ELF-1 (cell line): ENCODE data around the gene PPAN.

Experiments
- DNase-seq: peaks from one replicate; pipeline ENCODE4 v3.0.0-alpha.2; 2016; ENCODE audit warnings: low read depth, low spot score

Gene PPAN

GRCh38 chr19:10113964-10114650 lies 7.9 kb downstream of the PPAN start:
- DNase-seq, result peak; percentile 62

GRCh38 chr19:10114651-10115391 lies 8.7 kb downstream of the PPAN start:
- peak; percentile 39 for DNase-seq

- DNase-seq, result no peak
Measured at GRCh38 chr19:10115392-10116084, 9.4 kb downstream of the PPAN start.

- no peak for DNase-seq
Measured at GRCh38 chr19:10116085-10116865, 10.1 kb downstream of the PPAN start.

- no peak for DNase-seq
Measured at GRCh38 chr19:10116866-10117616, 10.9 kb downstream of the PPAN start.

- no peak for DNase-seq
Measured at GRCh38 chr19:10118960-10119359, 12.8 kb downstream of the PPAN start.

- DNase-seq, result no peak
Measured at GRCh38 chr19:10120538-10121189, 14.5 kb downstream of the PPAN start.

GRCh38 chr19:10122045-10122444 lies 15.9 kb downstream of the PPAN start:
- DNase-seq, result no peak

GRCh38 chr19:10124429-10124828 lies 18.3 kb downstream of the PPAN start:
- DNase-seq, result no peak

GRCh38 chr19:10126213-10126639 lies 20.1 kb downstream of the PPAN start:
- no peak for DNase-seq

- no peak for DNase-seq
Measured at GRCh38 chr19:10132905-10133304, 26.7 kb downstream of the PPAN start.

GRCh38 chr19:10133596-10133995 lies 27.4 kb downstream of the PPAN start:
- no peak for DNase-seq

- DNase-seq, result no peak
Measured at GRCh38 chr19:10134040-10134439, 27.9 kb downstream of the PPAN start.

GRCh38 chr19:10135551-10136334 lies 29.6 kb downstream of the PPAN start:
- DNase-seq, result no peak

GRCh38 chr19:10136936-10137335 lies 30.8 kb downstream of the PPAN start:
- no peak for DNase-seq

GRCh38 chr19:10137751-10138682 lies 31.9 kb downstream of the PPAN start:
- DNase-seq, result no peak

GRCh38 chr19:10138879-10139795 lies 33.0 kb downstream of the PPAN start:
- no peak for DNase-seq

GRCh38 chr19:10139952-10140351 lies 33.8 kb downstream of the PPAN start:
- DNase-seq, result no peak
